H9 (cell line): ENCODE measurements around the gene RTP3. TPM values are rescaled to one million over a fixed set of nuclear protein-coding genes. Genes with fewer than 3 reads are reported as not detected.

Experiments
- DNase-seq: peaks from one replicate; pipeline ENCODE4 v3.0.0-alpha.2; 2017
- H2AFZ ChIP-seq: one replicate; pipeline ENCODE4 v1.6.1; 2013; ENCODE audit warnings: mild to moderate bottlenecking, low read length, control low read depth, moderate library complexity
- H2AK5ac ChIP-seq: 2 replicates; pipeline ENCODE4 v1.6.1; 2013; ENCODE audit warnings: low read length, control low read depth, mixed read lengths; ENCODE audit not compliant: insufficient read length
- H2BK120ac ChIP-seq: one replicate; pipeline ENCODE4 v1.6.1; 2013; ENCODE audit warnings: low read depth, mild to moderate bottlenecking, low read length, control low read depth, inconsistent platforms; ENCODE audit not compliant: poor library complexity, severe bottlenecking
- H2BK12ac ChIP-seq: 2 replicates; pipeline ENCODE4 v1.6.1; 2013; ENCODE audit warnings: low read length, control low read depth, mixed read lengths, low read depth; ENCODE audit not compliant: insufficient read length
- H2BK15ac ChIP-seq: 2 replicates; pipeline ENCODE4 v1.6.1; 2013; ENCODE audit warnings: low read depth, low read length, control low read depth
- H2BK20ac ChIP-seq: one replicate; pipeline ENCODE4 v1.6.1; 2013; ENCODE audit warnings: low read depth, mild to moderate bottlenecking, low read length, control low read depth, inconsistent platforms; ENCODE audit not compliant: poor library complexity, severe bottlenecking
- H2BK5ac ChIP-seq: 2 replicates; pipeline ENCODE4 v1.6.1; 2013; ENCODE audit warnings: low read length, control low read depth, mixed read lengths; ENCODE audit not compliant: insufficient read length
- H3K14ac ChIP-seq: 2 replicates; pipeline ENCODE4 v1.6.1; 2013; ENCODE audit warnings: low read length, control low read depth; ENCODE audit not compliant: insufficient read depth
- H3K18ac ChIP-seq: 2 replicates; pipeline ENCODE4 v1.6.1; 2013; ENCODE audit warnings: low read depth, mild to moderate bottlenecking, mixed read lengths, low read length, control low read depth; ENCODE audit not compliant: insufficient read length
- H3K23ac ChIP-seq: 2 replicates; pipeline ENCODE4 v1.6.1; 2013; ENCODE audit warnings: low read length, control low read depth, mixed read lengths, low read depth; ENCODE audit not compliant: insufficient read length
- H3K23me2 ChIP-seq: 2 replicates; pipeline ENCODE4 v1.6.1; 2013; ENCODE audit warnings: low read depth, mild to moderate bottlenecking, mixed read lengths, low read length, control low read depth; ENCODE audit not compliant: insufficient read length, poor library complexity, severe bottlenecking
- H3K27ac ChIP-seq: 2 replicates; pipeline ENCODE4 v1.5.1; 2013; ENCODE audit warnings: low read length, control low read depth, mixed read lengths, low read depth; ENCODE audit not compliant: insufficient read length
- H3K27me3 ChIP-seq: 2 replicates; pipeline ENCODE4 v1.6.1; 2013; ENCODE audit warnings: low read length, control low read depth, inconsistent platforms; ENCODE audit not compliant: insufficient read depth
- H3K4ac ChIP-seq: 2 replicates; pipeline ENCODE4 v1.6.1; 2013; ENCODE audit warnings: low read depth, mild to moderate bottlenecking, control low read depth, inconsistent platforms, low read length, moderate library complexity
- H3K4me1 ChIP-seq: 2 replicates; pipeline ENCODE4 v1.6.1; 2013; ENCODE audit warnings: low read length, control low read depth, inconsistent platforms; ENCODE audit not compliant: insufficient read depth
- H3K4me2 ChIP-seq: 2 replicates; pipeline ENCODE4 v1.6.1; 2013; ENCODE audit warnings: low read length, control low read depth, mixed read lengths; ENCODE audit not compliant: insufficient read length, insufficient read depth
- H3K56ac ChIP-seq: 2 replicates; pipeline ENCODE4 v1.6.1; 2013; ENCODE audit warnings: low read depth, mild to moderate bottlenecking, mixed read lengths, low read length, control low read depth; ENCODE audit not compliant: insufficient read length
- H3K79me1 ChIP-seq: 2 replicates; pipeline ENCODE4 v1.6.1; 2013; ENCODE audit warnings: low read depth, mild to moderate bottlenecking, moderate library complexity, low read length, control low read depth, inconsistent platforms; ENCODE audit not compliant: insufficient read depth, poor library complexity, severe bottlenecking
- H3K79me2 ChIP-seq: 2 replicates; pipeline ENCODE4 v1.6.1; 2013; ENCODE audit warnings: low read length, control low read depth, inconsistent platforms; ENCODE audit not compliant: insufficient read depth
- H3K9ac ChIP-seq: 2 replicates; pipeline ENCODE4 v1.6.1; 2013; ENCODE audit warnings: low read length, control low read depth, mixed read lengths; ENCODE audit not compliant: insufficient read length; ENCODE audit errors: extremely low read depth
- H3K9me3 ChIP-seq: one replicate; pipeline ENCODE4 v1.6.1; 2013; ENCODE audit warnings: low read depth, low read length, inconsistent platforms; ENCODE audit not compliant: control insufficient read depth
- H3T11ph ChIP-seq: one replicate; pipeline ENCODE4 v1.6.1; 2013; ENCODE audit warnings: mild to moderate bottlenecking, low read length, control low read depth, inconsistent platforms
- H4K20me1 ChIP-seq: one replicate; pipeline ENCODE4 v1.6.1; 2013; ENCODE audit not compliant: control insufficient read depth, insufficient read length, insufficient read depth
- H4K5ac ChIP-seq: 2 replicates; pipeline ENCODE4 v1.6.1; 2013; ENCODE audit warnings: low read depth, mild to moderate bottlenecking, mixed read lengths, low read length, control low read depth; ENCODE audit not compliant: insufficient read length
- H4K8ac ChIP-seq: replicated peaks from 2 replicates; pipeline ENCODE4 v1.6.1; 2013; ENCODE audit warnings: low read length, control low read depth, mixed read lengths, low read depth; ENCODE audit not compliant: insufficient read length
- H4K91ac ChIP-seq: 2 replicates; pipeline ENCODE4 v1.6.1; 2013; ENCODE audit warnings: low read depth, mild to moderate bottlenecking, moderate library complexity, mixed read lengths, low read length, control low read depth; ENCODE audit not compliant: insufficient read length
- H3K27ac Mint-ChIP-seq, 3 experiments: 2 replicates in 2 of 3; 3 replicates in 1 of 3; pipeline ENCODE4 v1.8.0; 2020 to 2021; ENCODE audit warnings: mixed read lengths in 3 of 3, mild to moderate bottlenecking in 1 of 3, moderate library complexity in 1 of 3
- H3K27me3 Mint-ChIP-seq: 2 replicates; pipeline ENCODE4 v1.8.0; 2021; ENCODE audit warnings: low read depth, mild to moderate bottlenecking, moderate library complexity, mixed read lengths
- H3K36me3 Mint-ChIP-seq, 3 experiments: 2 replicates in 2 of 3; 3 replicates in 1 of 3; pipeline ENCODE4 v1.8.0; 2020 to 2021; ENCODE audit warnings: low read depth in 3 of 3, mixed read lengths in 3 of 3; ENCODE audit not compliant: insufficient read depth in 1 of 3
- H3K4me1 Mint-ChIP-seq, 2 experiments: 2 replicates each; pipeline ENCODE4 v1.8.0; 2020; ENCODE audit warnings: mixed read lengths in 2 of 2
- H3K4me3 Mint-ChIP-seq, 2 experiments: 2 replicates in 1 of 2; 3 replicates in 1 of 2; pipeline ENCODE4 v1.8.0; 2020 to 2021; ENCODE audit warnings: mild to moderate bottlenecking in 2 of 2, mixed read lengths in 2 of 2, moderate library complexity in 1 of 2
- H3K9me3 Mint-ChIP-seq, 2 experiments: 2 replicates in 1 of 2; 3 replicates in 1 of 2; pipeline ENCODE4 v1.8.0; 2020; ENCODE audit warnings: mild to moderate bottlenecking in 2 of 2, mixed read lengths in 2 of 2, moderate library complexity in 1 of 2
- CTCF ChIP-seq: fragments of 200-600 bp; sonication (generic); conservative IDR thresholded peaks from 3 replicates; pipeline ENCODE4 v1.8.0; 2021; ENCODE audit warnings: antibody characterized with exemption, mild to moderate bottlenecking
- WGBS: extraction: QIAGEN DNeasy Blood & Tissue Kit; methylation state at CpG from one replicate; pipeline ENCODE4 v1.1.7; 2013; ENCODE audit warnings: missing lambda C conversion rate, low lambda C conversion rate, mixed read lengths; ENCODE audit not compliant: insufficient read length; ENCODE audit errors: extremely low coverage; 5-methylcytosine and 5-hydroxymethylcytosine counted together
- total RNA-seq: library from RNA; stranded (reverse); gene quantifications from 2 replicates; pipeline ENCODE4 v1.2.1, GENCODE V29; 2021

The RTP3 gene
- total RNA-seq, 1 experiment from 2014 or later: not detected

DNA sequence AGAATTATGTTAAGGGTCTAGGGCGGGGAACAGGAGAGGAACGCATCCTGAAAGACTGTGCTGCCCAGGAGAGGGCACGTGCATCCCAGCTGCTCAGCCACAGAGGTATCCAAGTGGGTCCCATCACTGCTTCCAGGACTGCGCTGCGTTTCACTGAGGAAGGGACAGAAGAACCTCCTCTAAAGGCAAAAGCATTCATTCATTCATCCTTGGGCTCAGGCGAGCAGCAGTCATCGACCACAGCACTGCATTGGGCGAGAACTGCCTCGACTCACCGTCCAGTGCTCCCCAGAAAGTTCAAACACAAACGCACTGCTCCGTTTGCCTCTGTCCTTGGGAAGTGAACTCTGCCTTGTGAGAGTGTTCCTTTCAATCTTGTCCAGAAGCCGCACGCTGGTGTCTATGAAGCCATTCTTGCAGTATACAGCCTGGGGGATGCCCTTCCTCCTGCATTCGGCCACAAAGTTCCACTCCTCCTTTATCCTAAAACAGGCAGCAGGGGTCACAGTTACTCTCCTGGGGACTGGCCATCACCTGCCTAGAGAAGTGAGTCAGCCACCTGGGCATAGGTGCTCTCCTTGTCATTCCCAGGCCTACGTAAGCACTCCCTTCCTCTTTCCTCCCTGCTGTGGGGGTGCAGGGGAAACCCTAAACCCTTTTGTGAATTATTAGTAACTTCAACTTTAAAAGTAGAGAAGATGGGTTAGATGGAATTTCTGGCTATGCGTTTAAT lies 47.2 kb downstream of the RTP3 start:
- Histone ChIP-seq H3K23ac (no peak overlapping the region), H3K27me3 (no peaks in the 10 kb centered on the region), H2BK15ac (no peak overlapping the region), H3K4me1 (peaks cover 13% of the 10 kb centered on the region; the same call in 1 of the 2 replicates), H3T11ph (no peak overlapping the region), H2BK20ac (no peak overlapping the region), H3K14ac (0 out of 2 replicates have a peak overlapping the region, but pooled peaks have one; percentile 19), H2BK12ac (peak overlapping the region; percentile 30), H4K91ac (no peak overlapping the region), H3K23me2 (no peaks in the 10 kb centered on the region), H3K18ac (no peak overlapping the region), H3K27ac (no peak overlapping the region), H2BK5ac (no peak overlapping the region), H3K9ac (no peak overlapping the region), H3K79me1 (no peaks in the 10 kb centered on the region), H3K4ac (no peak overlapping the region), H2BK120ac (no peak overlapping the region), H3K9me3 (peaks cover 5% of the 10 kb centered on the region), H2AFZ (no peak overlapping the region), H3K79me2 (no peaks in the 10 kb centered on the region), H4K5ac (no peak overlapping the region), H3K56ac (no peak overlapping the region), H2AK5ac (no peak overlapping the region), H4K8ac (no peak overlapping the region), H4K20me1 (no peaks in the 10 kb centered on the region), H3K4me2 (no peak overlapping the region)
- no CpG with 5 or more reads among the region's 17 CpGs for WGBS
- Mint-ChIP-seq H3K27ac (peak overlapping the region; percentile 27 to 92 (median 44); a peak in 4 of 7 replicates), H3K9me3 (peaks cover 18% of the 10 kb centered on the region in 2 experiments), H3K36me3 (peaks cover 15 to 23% (median 16%) of the 10 kb centered on the region in 3 experiments), H3K27me3 (no peaks in the 10 kb centered on the region; the same call in 1 of the 2 replicates), H3K4me1 (peaks cover 57 to 60% of the 10 kb centered on the region in 2 experiments), H3K4me3 (no peak overlapping the region)
- peak; percentile 54 for DNase-seq
- TF ChIP-seq CTCF: peak; percentile 16; the same call in 1 of the 3 replicates
